Panc1 (cell line): ENCODE measurements around the gene REELD1. TPM values are rescaled to one million over a fixed set of nuclear protein-coding genes. Genes with fewer than 3 reads are reported as not detected.

ENCODE experiments used
- ATAC-seq: fragments of 200-7000 bp; cut with Tn5 transposase; 2 replicates; pipeline ENCODE4 v1.9.1; 2020; ENCODE audit warnings: mild to moderate bottlenecking, moderate library complexity
- BruUV-seq: library from RNA; stranded (reverse); fragments of 400-500 nt; replicated peaks from 2 replicates; lab custom pipeline; 2021; lab: Mats Ljungman, UMichigan
- CTCF ChIA-PET: fragments of 300-600 bp; sonication (Branson Sonifier 250); formaldehyde crosslinking; loops from one replicate; lab custom pipeline; 2022; ENCODE audit warnings: antibody characterized with exemption; lab: Charles Lee
- POLR2A ChIA-PET: fragments of 300-600 bp; sonication (Branson Sonifier 250); formaldehyde crosslinking; loops from one replicate; lab custom pipeline; 2022; ENCODE audit warnings: antibody characterized with exemption; lab: Charles Lee
- DNase-seq: peaks from one replicate; pipeline ENCODE4 v3.0.0-alpha.2; 2010; ENCODE audit warnings: low read depth, low spot score
- H3K27ac ChIP-seq: 2 replicates; pipeline ENCODE4 v1.5.1; 2011; ENCODE audit warnings: mild to moderate bottlenecking, low read length, inconsistent platforms
- H3K27me3 ChIP-seq: fragments of 200-500 bp; sonication (Bioruptor generic); 2 replicates; pipeline ENCODE4 v1.6.0; 2014; ENCODE audit warnings: low read length, inconsistent platforms; ENCODE audit not compliant: control insufficient read depth, insufficient read depth
- H3K36me3 ChIP-seq: fragments of 200-500 bp; sonication (Bioruptor generic); 2 replicates; pipeline ENCODE4 v1.5.1; 2014; ENCODE audit warnings: inconsistent platforms, mild to moderate bottlenecking, low read length, moderate library complexity; ENCODE audit not compliant: control insufficient read depth, insufficient read depth
- H3K4me1 ChIP-seq: 2 replicates; pipeline ENCODE4 v1.5.1; 2011; ENCODE audit warnings: inconsistent platforms, mild to moderate bottlenecking, low read length, moderate library complexity; ENCODE audit not compliant: control insufficient read depth, insufficient read depth
- H3K4me3 ChIP-seq, 2 experiments: 2 replicates each; pipeline ENCODE4 v1.5.1; 2011 to 2012; ENCODE audit warnings: low read depth in 2 of 2, low read length in 2 of 2, mild to moderate bottlenecking in 2 of 2, inconsistent platforms in 1 of 2, moderate library complexity in 1 of 2
- H3K9me3 ChIP-seq: fragments of 200-500 bp; sonication (Bioruptor generic); 2 replicates; pipeline ENCODE4 v1.5.1; 2014; ENCODE audit warnings: low read depth, mild to moderate bottlenecking, inconsistent platforms, low read length, moderate library complexity; ENCODE audit not compliant: control insufficient read depth, insufficient read depth
- CTCF ChIP-seq: fragments of 450-650 bp; IDR thresholded peaks from 2 replicates; pipeline ENCODE4 v1.5.1; 2017; ENCODE audit warnings: mild to moderate bottlenecking
- POLR2AphosphoS5 ChIP-seq: IDR thresholded peaks from 2 replicates; pipeline ENCODE4 v1.6.1; 2012; ENCODE audit warnings: mild to moderate bottlenecking, low read depth, low read length, moderate library complexity
- REST ChIP-seq, 2 experiments: IDR thresholded peaks; 2 replicates each; pipeline ENCODE4 v1.6.1; 2011 to 2012; ENCODE audit warnings: low read depth in 2 of 2, control low read depth in 1 of 2, low read length in 1 of 2, mild to moderate bottlenecking in 1 of 2, moderate library complexity in 1 of 2; ENCODE audit not compliant: insufficient read depth in 1 of 2
- SIN3A ChIP-seq: IDR thresholded peaks from 2 replicates; pipeline ENCODE4 v1.6.1; 2012; ENCODE audit warnings: low read depth, mild to moderate bottlenecking, low read length, moderate library complexity, borderline replicate concordance; ENCODE audit not compliant: insufficient read depth
- TCF7L2 ChIP-seq: IDR thresholded peaks from 2 replicates; pipeline ENCODE4 v1.6.1; 2011; ENCODE audit warnings: mild to moderate bottlenecking, low read depth, low read length, inconsistent platforms
- in situ Hi-C: cut with HindIII; loops from 2 replicates; pipeline ENCODE4 v1.10.0; 2016; ENCODE audit warnings: low sequenced_read_pairs, low pct_unique_long_range_greater_than_20kb
- intact Hi-C: fragments of 100-400 bp; cut with micrococcal nuclease; formaldehyde crosslinking; loops from one replicate; pipeline ENCODE4 v1.10.0; 2022; ENCODE audit not compliant: unreplicated experiment
- total RNA-seq: library from RNA; stranded (reverse); gene quantifications from one replicate; pipeline ENCODE4 v1.2.1, GENCODE V29; 2021; ENCODE audit not compliant: unreplicated experiment

The REELD1 gene
- total RNA-seq, 1 experiment from 2014 or later = not detected

- no peak for DNase-seq
- TF ChIP-seq POLR2AphosphoS5 (no peak), REST (IDR thresholded peaks at IDR 0.05; ENCODE audit: insufficient read depth in 1 of 2, low read depth in 2 of 2, low read length in 1 of 2) (no peak), SIN3A (no peak), CTCF (no peak), TCF7L2 (no peak)
Observed at GRCh38 chr4:146257511-146257910, 43.2 kb downstream of the REELD1 start.

GRCh38 chr4:146260521-146260920, 46.2 kb downstream of the REELD1 start:
- CTCF ChIA-PET = no interaction called here

More at GRCh38 chr4:146257511-146257910, 43.2 kb downstream of the REELD1 start:
- H3K27ac ChIP-seq = no peak overlapping the region
- H3K36me3 ChIP-seq = no peaks in the 10 kb centered on the region
- no peaks in the 10 kb centered on the region for H3K9me3 ChIP-seq
- no peaks in the 10 kb centered on the region for H3K4me1 ChIP-seq
- in situ Hi-C loops = no loop called here
- H3K27me3 ChIP-seq = no peaks in the 10 kb centered on the region
- CTCF ChIA-PET = no interaction called here
- POLR2A ChIA-PET = no interaction called here
- BruUV-seq = no TSS peak
- intact Hi-C loops = no loop called here
- ATAC-seq = no peak
- no peak overlapping the region for H3K4me3 ChIP-seq

More at GRCh38 chr4:146260521-146260920, 46.2 kb downstream of the REELD1 start:
- in situ Hi-C loops (no loop called here), intact Hi-C loops (no loop called here)
- Histone ChIP-seq H3K4me1 (no peaks in the 10 kb centered on the region), H3K36me3 (no peaks in the 10 kb centered on the region), H3K27me3 (no peaks in the 10 kb centered on the region), H3K9me3 (no peaks in the 10 kb centered on the region), H3K4me3 (no peak overlapping the region), H3K27ac (no peak overlapping the region)
- no peak for TF ChIP-seq CTCF
- no peak for TF ChIP-seq SIN3A
- TF ChIP-seq REST (IDR thresholded peaks at IDR 0.05; ENCODE audit: insufficient read depth in 1 of 2, low read depth in 2 of 2, low read length in 1 of 2) = no peak
- no peak for TF ChIP-seq TCF7L2
- no peak for TF ChIP-seq POLR2AphosphoS5
- POLR2A ChIA-PET = no interaction called here
- no TSS peak for BruUV-seq
- ATAC-seq (no peak), DNase-seq (no peak)
